SK-N-SH treated with all-trans-retinoic acid at 6 μM for 48 hours (cell line): Measurements from ENCODE around the gene TMEFF2.

ENCODE experiments used
- ATAC-seq: fragments of 200-7000 bp; cut with Tn5 transposase; 3 replicates; pipeline ENCODE4 v1.9.1; 2020; ENCODE audit warnings: mild to moderate bottlenecking, moderate library complexity
- ARNTL ChIP-seq: fragments of 450-650 bp; formaldehyde crosslinking; IDR thresholded peaks from 2 replicates; pipeline ENCODE4 v1.5.0; 2020; ENCODE audit warnings: low read depth, mild to moderate bottlenecking, moderate library complexity, borderline replicate concordance
- BACH2 ChIP-seq: fragments of 250-450 bp; sonication (Bioruptor Pico); IDR thresholded peaks from 2 replicates; pipeline ENCODE4 v1.9.0; 2021; ENCODE audit warnings: mild to moderate bottlenecking, borderline replicate concordance
- CREB5 ChIP-seq: fragments of 250-450 bp; sonication (Bioruptor Pico); IDR thresholded peaks from 2 replicates; pipeline ENCODE4 v1.5.1; 2020; ENCODE audit warnings: low read depth, mild to moderate bottlenecking, moderate library complexity
- CSDC2 ChIP-seq: fragments of 250-450 bp; sonication (Bioruptor Pico); IDR thresholded peaks from 2 replicates; pipeline ENCODE4 v1.5.0; 2020; ENCODE audit warnings: mild to moderate bottlenecking, moderate library complexity
- CSRNP3 ChIP-seq: fragments of 250-450 bp; sonication (Bioruptor Pico); IDR thresholded peaks from 2 replicates; pipeline ENCODE4 v1.5.1; 2021; ENCODE audit warnings: mild to moderate bottlenecking, moderate library complexity
- ESRRG ChIP-seq: fragments of 250-450 bp; sonication (Bioruptor Pico); IDR thresholded peaks from 2 replicates; pipeline ENCODE4 v1.6.1; 2021; ENCODE audit warnings: mild to moderate bottlenecking
- GLIS3 ChIP-seq: fragments of 250-450 bp; sonication (Bioruptor Pico); IDR thresholded peaks from 2 replicates; pipeline ENCODE4 v1.5.0; 2020; ENCODE audit warnings: mild to moderate bottlenecking, moderate library complexity
- PATZ1 ChIP-seq: fragments of 250-450 bp; sonication (Bioruptor Pico); IDR thresholded peaks from 2 replicates; pipeline ENCODE4 v1.8.0; 2020; ENCODE audit warnings: mild to moderate bottlenecking, moderate library complexity, borderline replicate concordance
- PPARA ChIP-seq: fragments of 250-450 bp; sonication (Bioruptor Pico); IDR thresholded peaks from 2 replicates; pipeline ENCODE4 v1.5.0; 2020; ENCODE audit warnings: mild to moderate bottlenecking, borderline replicate concordance
- RARB ChIP-seq: fragments of 250-450 bp; sonication (Bioruptor Pico); IDR thresholded peaks from 2 replicates; pipeline ENCODE4 v1.8.0; 2021; ENCODE audit warnings: mild to moderate bottlenecking, moderate library complexity
- TCF4 ChIP-seq: fragments of 250-450 bp; sonication (Bioruptor Pico); IDR thresholded peaks from 2 replicates; pipeline ENCODE4 v1.8.0; 2021; ENCODE audit warnings: mild to moderate bottlenecking, moderate library complexity, borderline replicate concordance
- TOX ChIP-seq: fragments of 250-450 bp; sonication (Bioruptor Pico); IDR thresholded peaks from 2 replicates; pipeline ENCODE4 v1.8.0; 2021; ENCODE audit warnings: mild to moderate bottlenecking, moderate library complexity, borderline replicate concordance
- ZFP3 ChIP-seq: fragments of 250-450 bp; sonication (Bioruptor Pico); IDR thresholded peaks from 2 replicates; pipeline ENCODE4 v1.5.0; 2020; ENCODE audit warnings: mild to moderate bottlenecking, moderate library complexity
- ZFP30 ChIP-seq: fragments of 450-650 bp; formaldehyde crosslinking; IDR thresholded peaks from 2 replicates; pipeline ENCODE4 v1.5.0; 2022; ENCODE audit warnings: mild to moderate bottlenecking, moderate library complexity
- ZNF565 ChIP-seq: fragments of 450-650 bp; formaldehyde crosslinking; conservative IDR thresholded peaks from 2 replicates; pipeline ENCODE4 v1.5.0; 2020; ENCODE audit warnings: low read depth, mild to moderate bottlenecking, moderate library complexity
- ZNF70 ChIP-seq: fragments of 450-650 bp; formaldehyde crosslinking; IDR thresholded peaks from 2 replicates; pipeline ENCODE4 v1.5.0; 2020; ENCODE audit warnings: mild to moderate bottlenecking, moderate library complexity
- ZNF8 ChIP-seq: fragments of 450-650 bp; formaldehyde crosslinking; IDR thresholded peaks from 2 replicates; pipeline ENCODE4 v1.5.0; 2020; ENCODE audit warnings: mild to moderate bottlenecking, moderate library complexity
- TF ChIP-seq, protein P1 (sequence below): fragments of 250-450 bp; sonication (Bioruptor Pico); IDR thresholded peaks from 2 replicates; pipeline ENCODE4 v1.5.0; 2020; ENCODE audit warnings: mild to moderate bottlenecking, moderate library complexity
- TF ChIP-seq, protein P2 (sequence below): fragments of 250-450 bp; sonication (Bioruptor Pico); IDR thresholded peaks from 2 replicates; pipeline ENCODE4 v1.8.0; 2021; ENCODE audit warnings: low read depth, mild to moderate bottlenecking, moderate library complexity, borderline replicate concordance

The TMEFF2 gene

GRCh38 chr2:191931329-191931728, 263.4 kb downstream of the TMEFF2 start:
- TF ChIP-seq PATZ1 (CRISPR knock-in tag) (no peak), PPARA (CRISPR knock-in tag) (no peak), ZFP30 (CRISPR knock-in tag) (no peak), RARB (CRISPR knock-in tag) (no peak), TCF4 (no peak), ZNF70 (CRISPR knock-in tag) (no peak), CSRNP3 (no peak), ESRRG (CRISPR knock-in tag) (no peak), GLIS3 (CRISPR knock-in tag) (no peak), CREB5 (no peak), ZFP3 (CRISPR knock-in tag) (no peak), ZNF8 (CRISPR knock-in tag) (no peak), CSDC2 (CRISPR knock-in tag) (no peak)
- TF ChIP-seq, protein P1, sequence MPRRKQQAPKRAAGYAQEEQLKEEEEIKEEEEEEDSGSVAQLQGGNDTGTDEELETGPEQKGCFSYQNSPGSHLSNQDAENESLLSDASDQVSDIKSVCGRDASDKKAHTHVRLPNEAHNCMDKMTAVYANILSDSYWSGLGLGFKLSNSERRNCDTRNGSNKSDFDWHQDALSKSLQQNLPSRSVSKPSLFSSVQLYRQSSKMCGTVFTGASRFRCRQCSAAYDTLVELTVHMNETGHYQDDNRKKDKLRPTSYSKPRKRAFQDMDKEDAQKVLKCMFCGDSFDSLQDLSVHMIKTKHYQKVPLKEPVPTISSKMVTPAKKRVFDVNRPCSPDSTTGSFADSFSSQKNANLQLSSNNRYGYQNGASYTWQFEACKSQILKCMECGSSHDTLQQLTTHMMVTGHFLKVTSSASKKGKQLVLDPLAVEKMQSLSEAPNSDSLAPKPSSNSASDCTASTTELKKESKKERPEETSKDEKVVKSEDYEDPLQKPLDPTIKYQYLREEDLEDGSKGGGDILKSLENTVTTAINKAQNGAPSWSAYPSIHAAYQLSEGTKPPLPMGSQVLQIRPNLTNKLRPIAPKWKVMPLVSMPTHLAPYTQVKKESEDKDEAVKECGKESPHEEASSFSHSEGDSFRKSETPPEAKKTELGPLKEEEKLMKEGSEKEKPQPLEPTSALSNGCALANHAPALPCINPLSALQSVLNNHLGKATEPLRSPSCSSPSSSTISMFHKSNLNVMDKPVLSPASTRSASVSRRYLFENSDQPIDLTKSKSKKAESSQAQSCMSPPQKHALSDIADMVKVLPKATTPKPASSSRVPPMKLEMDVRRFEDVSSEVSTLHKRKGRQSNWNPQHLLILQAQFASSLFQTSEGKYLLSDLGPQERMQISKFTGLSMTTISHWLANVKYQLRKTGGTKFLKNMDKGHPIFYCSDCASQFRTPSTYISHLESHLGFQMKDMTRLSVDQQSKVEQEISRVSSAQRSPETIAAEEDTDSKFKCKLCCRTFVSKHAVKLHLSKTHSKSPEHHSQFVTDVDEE (CRISPR knock-in tag): no peak
- no peak for ATAC-seq

DNA sequence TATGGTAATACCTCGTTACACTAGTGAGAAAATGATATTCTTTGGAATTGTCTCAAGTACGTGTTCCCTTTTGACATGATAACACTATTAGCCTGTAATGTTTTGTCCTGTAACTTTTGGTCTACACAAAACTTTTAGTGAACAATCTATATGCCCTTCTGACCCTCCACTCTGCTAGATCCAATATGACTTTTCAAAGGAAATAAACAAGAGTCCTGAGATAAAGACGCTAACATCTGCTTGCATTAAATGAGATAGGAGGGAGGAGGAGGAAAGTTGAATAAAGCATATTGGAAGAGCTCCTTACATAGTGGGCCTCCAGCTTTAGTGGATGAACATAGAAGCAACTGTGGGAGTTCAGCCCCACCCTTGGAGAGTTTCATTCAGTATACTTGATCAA, 264.5 kb downstream of the TMEFF2 start:
- ATAC-seq: no peak

More for the DNA sequence above, 264.5 kb downstream of the TMEFF2 start:
- TF ChIP-seq ZFP30 (CRISPR knock-in tag) (no peak), ARNTL (no peak), CSRNP3 (no peak), GLIS3 (CRISPR knock-in tag) (no peak), CSDC2 (CRISPR knock-in tag) (no peak), ZNF70 (CRISPR knock-in tag) (no peak), ZFP3 (CRISPR knock-in tag) (no peak), CREB5 (no peak), TOX (CRISPR knock-in tag) (no peak), ESRRG (CRISPR knock-in tag) (no peak), RARB (CRISPR knock-in tag) (no peak), ZNF565 (no peak), ZNF8 (CRISPR knock-in tag) (no peak), BACH2 (no peak)
- TF ChIP-seq, protein P2, sequence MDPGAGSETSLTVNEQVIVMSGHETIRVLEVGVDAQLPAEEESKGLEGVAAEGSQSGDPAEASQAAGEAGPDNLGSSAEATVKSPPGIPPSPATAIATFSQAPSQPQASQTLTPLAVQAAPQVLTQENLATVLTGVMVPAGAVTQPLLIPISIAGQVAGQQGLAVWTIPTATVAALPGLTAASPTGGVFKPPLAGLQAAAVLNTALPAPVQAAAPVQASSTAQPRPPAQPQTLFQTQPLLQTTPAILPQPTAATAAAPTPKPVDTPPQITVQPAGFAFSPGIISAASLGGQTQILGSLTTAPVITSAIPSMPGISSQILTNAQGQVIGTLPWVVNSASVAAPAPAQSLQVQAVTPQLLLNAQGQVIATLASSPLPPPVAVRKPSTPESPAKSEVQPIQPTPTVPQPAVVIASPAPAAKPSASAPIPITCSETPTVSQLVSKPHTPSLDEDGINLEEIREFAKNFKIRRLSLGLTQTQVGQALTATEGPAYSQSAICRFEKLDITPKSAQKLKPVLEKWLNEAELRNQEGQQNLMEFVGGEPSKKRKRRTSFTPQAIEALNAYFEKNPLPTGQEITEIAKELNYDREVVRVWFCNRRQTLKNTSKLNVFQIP (CRISPR knock-in tag): no peak
- TF ChIP-seq, protein P1 (CRISPR knock-in tag): no peak
